ENCODE measurements around the gene OR2B2.
A peak's percentile ranks its signal among the peaks of the same experiment; 100 is the strongest.

OR2B2 gene

GRCh38 chr6:27902335-27903314, 9.6 kb downstream of the OR2B2 start:
- Histone ChIP-seq H3K4me3 (ENCODE audit: low read depth, low read length) (peak overlapping the region; percentile 73), H3K9me3 (ENCODE audit: control insufficient read depth, insufficient read depth, low read depth, low read length) (no peaks in the 10 kb centered on the region), H3K27ac (ENCODE audit: extremely low read depth, low read depth, low read length) (peak overlapping the region; percentile 75), H3K4me1 (ENCODE audit: control insufficient read depth, insufficient read depth, low read length) (no peaks in the 10 kb centered on the region), H3K36me3 (ENCODE audit: control insufficient read depth in 2 of 2, insufficient read depth in 1 of 2, low read length in 2 of 2) (no peaks in the 10 kb centered on the region)
- POLR2A ChIA-PET: interaction anchor here (0.6 to 1.2 kb wide), 11 partner anchors 10 to 1707 kb away, joined by 3 to 5 read pairs (median 4); partner anchors contain the start of gene ZKSCAN4
- CTCF ChIA-PET: interaction anchor here (0.7 to 1.1 kb wide), 3 partner anchors 106 to 210 kb away, joined by 3 to 4 read pairs (median 3); no protein-coding TSS in a partner anchor
- no peak for TF ChIP-seq ZNF645 (tag by site-specific recombination; IDR thresholded peaks at IDR 0.05)
- no peak for TF ChIP-seq ZNF777 (tag by site-specific recombination; IDR thresholded peaks at IDR 0.05; ENCODE audit: borderline replicate concordance)
- TF ChIP-seq PRDM4 (tag by site-specific recombination; IDR thresholded peaks at IDR 0.05): no peak
- peak; percentile 30; the same call in 1 of the 2 replicates for TF ChIP-seq KLF8 (tag by site-specific recombination; IDR thresholded peaks at IDR 0.05)
- no peak for TF ChIP-seq ZSCAN23 (tag by site-specific recombination; IDR thresholded peaks at IDR 0.05)
- peak; percentile 88 for TF ChIP-seq ZNF660 (tag by site-specific recombination; IDR thresholded peaks at IDR 0.05)
- peak; percentile 59; the same call in 1 of the 2 replicates for TF ChIP-seq ZEB2 (tag by site-specific recombination; IDR thresholded peaks at IDR 0.05)
- no peak for TF ChIP-seq MEIS1 (CRISPR knock-in tag; IDR thresholded peaks at IDR 0.05; ENCODE audit: borderline replicate concordance)
- TF ChIP-seq ZNF23 (tag by site-specific recombination; IDR thresholded peaks at IDR 0.05; ENCODE audit: borderline replicate concordance): no peak
- peak; percentile 24 for TF ChIP-seq ZBTB26 (tag by site-specific recombination; optimal IDR thresholded peaks at IDR 0.05)
- no peak for TF ChIP-seq ZNF658 (tag by site-specific recombination; IDR thresholded peaks at IDR 0.05)
- no peak for TF ChIP-seq ZNF514 (tag by site-specific recombination; IDR thresholded peaks at IDR 0.05)
- TF ChIP-seq ZBTB7A (tag by site-specific recombination; IDR thresholded peaks at IDR 0.05; ENCODE audit: low read depth): no peak
- peak; percentile 22; the same call in 1 of the 2 replicates for TF ChIP-seq PRDM6 (tag by site-specific recombination; IDR thresholded peaks at IDR 0.05)
- TF ChIP-seq ZNF596 (tag by site-specific recombination; IDR thresholded peaks at IDR 0.05): no peak
- TF ChIP-seq BCL6B (tag by site-specific recombination; IDR thresholded peaks at IDR 0.05): no peak
- peak; percentile 75 for TF ChIP-seq MZF1 (tag by site-specific recombination; IDR thresholded peaks at IDR 0.05; ENCODE audit: borderline replicate concordance)
- 0 out of 2 replicates have a peak, but pooled peaks have one; percentile 61 for TF ChIP-seq ZFP37 (tag by site-specific recombination; IDR thresholded peaks at IDR 0.05)
- TF ChIP-seq PBX3 (CRISPR knock-in tag; IDR thresholded peaks at IDR 0.05): peak; percentile 39; the same call in 1 of the 2 replicates
- TF ChIP-seq ZNF626 (tag by site-specific recombination; IDR thresholded peaks at IDR 0.05): no peak
- no peak for TF ChIP-seq RBAK (tag by site-specific recombination; IDR thresholded peaks at IDR 0.05)
- peak; percentile 73 for TF ChIP-seq ZBTB17 (tag by site-specific recombination; IDR thresholded peaks at IDR 0.05)
- TF ChIP-seq ZNF701 (tag by site-specific recombination; IDR thresholded peaks at IDR 0.05): no peak
- TF ChIP-seq ZSCAN5A (tag by site-specific recombination; IDR thresholded peaks at IDR 0.05): peak; percentile 18; the same call in 1 of the 2 replicates

All from HEK293 (cell line).